Gastrocnemius medialis (tissue), 4 donors: Measurements from ENCODE around the gene LPGAT1.

Source experiments
- CTCF ChIP-seq, 5 experiments: fragments of 450-650 bp in 3 of 5; fragments of 200-600 bp in 2 of 5; sonication (generic) in 2 of 5; IDR thresholded peaks in 4 of 5; conservative IDR thresholded peaks in 1 of 5; 1 replicate in 4 of 5; 2 replicates in 1 of 5; pipeline ENCODE4 v1.5.1; 2016 to 2019; ENCODE audit warnings: antibody characterized with exemption in 5 of 5, mild to moderate bottlenecking in 3 of 5, moderate library complexity in 3 of 5
- POLR2A ChIP-seq, 2 donors: fragments of 450-650 bp; IDR thresholded peaks; one replicate each; pipeline ENCODE4 v1.6.1; 2017; ENCODE audit warnings: antibody characterized with exemption in 2 of 2, mild to moderate bottlenecking in 2 of 2, moderate library complexity in 2 of 2

GRCh38 chr1:211708006-211708405 is 122.6 kb downstream of the LPGAT1 start:
- TF ChIP-seq CTCF (IDR thresholded peaks at IDR 0.05 in 4 of 5, conservative IDR thresholded peaks at IDR 0.05 in 1 of 5), result no peak
- TF ChIP-seq POLR2A (IDR thresholded peaks at IDR 0.05), result no peak
